GM12873 (cell line): Measurements from ENCODE around the gene FRYL.

Experiments used
- CTCF ChIP-seq: IDR thresholded peaks from 2 replicates; pipeline ENCODE4 v1.5.1; 2012; ENCODE audit warnings: low read depth, mild to moderate bottlenecking, moderate library complexity, low read length, control low read depth; ENCODE audit not compliant: insufficient read depth; ENCODE audit errors: missing control alignments

FRYL gene

GRCh38 chr4:48539597-48539996 is 240.5 kb downstream of the FRYL start:
- TF ChIP-seq CTCF = no peak

- TF ChIP-seq CTCF = no peak
These were observed 241.7 kb downstream of the FRYL start for GRCh38 chr4:48538358-48538757.

GRCh38 chr4:48526406-48526805 is 253.7 kb downstream of the FRYL start:
- TF ChIP-seq CTCF = no peak

- no peak for TF ChIP-seq CTCF
These were observed 261.9 kb downstream of the FRYL start for GRCh38 chr4:48518143-48518542.

- no peak for TF ChIP-seq CTCF
These were observed 270.5 kb downstream of the FRYL start for GRCh38 chr4:48509543-48509942.

- TF ChIP-seq CTCF = no peak
These were observed 273.4 kb downstream of the FRYL start for GRCh38 chr4:48506716-48507115.

DNA sequence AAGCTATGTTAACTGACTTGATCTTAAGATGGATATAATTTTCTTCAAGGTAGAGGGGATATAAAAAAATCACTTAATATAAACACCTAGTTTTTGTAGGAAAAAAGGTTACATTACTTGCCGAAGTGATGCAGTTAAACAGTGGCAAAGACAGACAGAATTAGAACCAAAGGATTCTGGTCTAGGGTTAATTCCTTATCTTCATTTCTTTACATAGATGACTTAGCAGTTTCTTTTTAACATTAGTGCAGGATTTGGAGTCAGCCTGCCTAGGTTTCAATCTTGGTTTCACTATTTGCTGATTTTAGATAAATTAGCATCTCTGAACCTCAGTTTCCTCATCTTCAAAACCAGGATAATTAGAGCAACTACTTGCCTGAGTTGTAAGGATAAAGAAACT is 275.7 kb downstream of the FRYL start:
- no peak for TF ChIP-seq CTCF

DNA sequence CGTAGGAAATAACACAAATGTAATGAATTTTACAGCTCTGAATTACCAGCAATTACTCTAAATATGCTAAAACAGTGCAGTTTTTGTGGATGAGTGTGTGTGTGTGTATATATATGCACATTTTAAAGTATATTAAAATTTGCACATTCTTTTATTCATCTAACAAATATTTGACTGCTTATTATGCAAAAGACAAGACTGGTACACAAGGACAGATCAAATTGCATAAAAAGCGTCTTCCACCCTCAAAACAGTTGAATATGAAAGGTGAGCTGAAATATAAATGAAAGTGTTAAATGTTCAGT is 276.1 kb downstream of the FRYL start:
- no peak for TF ChIP-seq CTCF
